ENCODE results near the gene ANKRD12.

DNA sequence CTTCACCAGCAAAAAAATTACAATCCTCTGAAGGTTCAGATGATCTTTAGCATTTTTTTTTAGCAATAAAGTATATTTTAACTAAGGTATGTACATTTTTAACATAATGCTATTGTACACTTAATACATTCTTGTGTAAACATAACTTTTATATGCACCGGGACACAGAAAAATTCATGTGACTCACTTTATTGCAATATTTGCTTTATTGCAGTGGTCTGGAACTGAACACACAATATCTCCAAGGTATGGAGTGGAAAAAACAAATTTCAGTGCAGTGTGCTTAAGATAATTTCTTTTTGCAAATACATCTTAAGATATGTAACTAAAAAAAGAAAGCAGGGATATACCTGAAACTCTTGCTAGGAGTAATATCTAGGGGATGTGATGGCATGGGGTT is 192.9 kb downstream of the ANKRD12 start:
- TF ChIP-seq, protein P1, sequence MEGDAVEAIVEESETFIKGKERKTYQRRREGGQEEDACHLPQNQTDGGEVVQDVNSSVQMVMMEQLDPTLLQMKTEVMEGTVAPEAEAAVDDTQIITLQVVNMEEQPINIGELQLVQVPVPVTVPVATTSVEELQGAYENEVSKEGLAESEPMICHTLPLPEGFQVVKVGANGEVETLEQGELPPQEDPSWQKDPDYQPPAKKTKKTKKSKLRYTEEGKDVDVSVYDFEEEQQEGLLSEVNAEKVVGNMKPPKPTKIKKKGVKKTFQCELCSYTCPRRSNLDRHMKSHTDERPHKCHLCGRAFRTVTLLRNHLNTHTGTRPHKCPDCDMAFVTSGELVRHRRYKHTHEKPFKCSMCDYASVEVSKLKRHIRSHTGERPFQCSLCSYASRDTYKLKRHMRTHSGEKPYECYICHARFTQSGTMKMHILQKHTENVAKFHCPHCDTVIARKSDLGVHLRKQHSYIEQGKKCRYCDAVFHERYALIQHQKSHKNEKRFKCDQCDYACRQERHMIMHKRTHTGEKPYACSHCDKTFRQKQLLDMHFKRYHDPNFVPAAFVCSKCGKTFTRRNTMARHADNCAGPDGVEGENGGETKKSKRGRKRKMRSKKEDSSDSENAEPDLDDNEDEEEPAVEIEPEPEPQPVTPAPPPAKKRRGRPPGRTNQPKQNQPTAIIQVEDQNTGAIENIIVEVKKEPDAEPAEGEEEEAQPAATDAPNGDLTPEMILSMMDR (IDR thresholded peaks at IDR 0.05), result no peak
- TF ChIP-seq POLR2A (IDR thresholded peaks at IDR 0.05) (no peak), EP300 (IDR thresholded peaks at IDR 0.05) (no peak)
